ENCODE data around the gene HBQ1.

GRCh38 chr16:191831-192230, 11.6 kb downstream of the HBQ1 start:
- TF ChIP-seq CTCF (IDR thresholded peaks at IDR 0.05): no peak
- TF ChIP-seq POLR2A (IDR thresholded peaks at IDR 0.05): no peak
- no peak for TF ChIP-seq POLR2AphosphoS5 (IDR thresholded peaks at IDR 0.05)

All from prostate gland (tissue), 2 donors.